SU-DHL-6 (cell line): ENCODE data around the gene ASNSD1.

Source experiments
- CTCF ChIP-seq: fragments of 200-600 bp; sonication (generic); IDR thresholded peaks from one replicate; pipeline ENCODE4 v1.5.1; 2017; ENCODE audit warnings: antibody characterized with exemption, mild to moderate bottlenecking, low read length, moderate library complexity; ENCODE audit not compliant: insufficient read depth, poor library complexity, severe bottlenecking
- EZH2phosphoT487 ChIP-seq: fragments of 200-600 bp; sonication (generic), shearing (Covaris generic); conservative IDR thresholded peaks from 2 replicates; pipeline ENCODE4 v1.6.1; 2018; ENCODE audit warnings: mild to moderate bottlenecking, antibody characterized with exemption, low read length, moderate library complexity, mixed read lengths

DNA sequence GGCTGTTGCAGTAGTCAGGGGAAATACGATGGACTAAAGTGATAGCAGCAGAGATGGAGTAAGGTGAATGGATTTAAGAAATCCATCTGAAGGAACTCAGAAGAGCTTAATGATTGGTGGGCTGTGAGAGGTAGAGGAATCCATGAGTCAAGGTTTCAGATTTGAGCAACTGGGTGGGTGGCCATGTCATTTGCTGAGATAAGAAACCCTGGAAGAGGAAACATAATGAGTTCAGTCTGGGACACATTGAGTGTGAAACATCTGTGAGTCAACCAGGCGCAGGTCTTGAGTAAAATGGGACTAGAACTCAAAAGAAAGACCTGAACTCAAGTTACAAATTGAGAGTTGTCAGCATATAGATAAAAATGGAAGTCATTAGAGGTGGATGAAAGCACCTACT is 19.7 kb upstream of the ASNSD1 start:
- no peak for TF ChIP-seq CTCF
- no peak for TF ChIP-seq EZH2phosphoT487
